HUDEP-2 (cell line): Measurements from ENCODE around the gene SERPINE3.

Experiments
- DNase-seq, 76 experiments: peaks; one replicate each; lab custom pipeline; 2025; ENCODE audit not compliant: unreplicated experiment in 76 of 76; lab: John Stamatoyannopoulos, UW

Gene SERPINE3

DNA sequence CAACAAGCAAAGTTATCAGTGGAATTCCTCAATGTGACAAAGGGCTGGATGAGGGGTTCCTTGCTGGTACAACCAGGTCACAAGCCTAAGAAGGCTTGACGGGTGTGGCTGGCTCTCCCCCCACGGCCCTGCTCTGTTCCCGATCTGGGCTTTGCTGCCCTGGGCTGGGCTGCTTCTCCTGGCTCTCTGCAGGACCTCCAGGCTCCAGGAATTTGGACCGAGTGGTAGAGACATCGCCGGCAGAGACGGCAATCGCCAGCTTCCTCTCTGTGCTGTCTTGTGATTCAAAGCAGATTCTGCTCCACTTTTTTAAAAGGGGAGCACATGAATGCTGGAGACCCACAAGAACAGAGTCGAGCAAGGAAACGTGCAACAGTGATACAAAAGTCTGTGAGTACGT lies at the start of gene SERPINE3:
SERPINE3 (plus strand) TSS at position 338 of the 400 bp plus-strand sequence. CDS start 1,401 bp downstream, outside the sequence.
- DNase-seq: no peak

DNA sequence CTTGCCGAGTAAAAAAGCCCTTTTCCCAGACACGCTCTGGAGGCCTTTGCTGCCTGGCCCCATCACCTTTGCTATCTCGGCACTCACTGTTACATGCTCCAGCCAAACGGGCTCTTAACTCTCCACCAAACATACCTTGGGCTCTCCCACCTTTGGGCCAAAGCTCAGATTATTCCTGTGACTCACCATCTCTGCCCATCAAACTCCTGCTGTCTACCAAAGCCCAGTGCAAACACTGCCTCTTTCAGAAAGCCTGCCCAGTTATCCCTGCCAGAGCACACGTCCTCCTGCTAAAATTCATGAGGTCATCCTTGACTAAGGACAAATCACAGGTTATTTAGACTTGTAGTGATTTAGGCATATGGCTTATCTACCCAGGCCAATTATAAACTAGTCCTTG lies 48.1 kb upstream of the SERPINE3 start:
- DNase-seq: no peak

DNA sequence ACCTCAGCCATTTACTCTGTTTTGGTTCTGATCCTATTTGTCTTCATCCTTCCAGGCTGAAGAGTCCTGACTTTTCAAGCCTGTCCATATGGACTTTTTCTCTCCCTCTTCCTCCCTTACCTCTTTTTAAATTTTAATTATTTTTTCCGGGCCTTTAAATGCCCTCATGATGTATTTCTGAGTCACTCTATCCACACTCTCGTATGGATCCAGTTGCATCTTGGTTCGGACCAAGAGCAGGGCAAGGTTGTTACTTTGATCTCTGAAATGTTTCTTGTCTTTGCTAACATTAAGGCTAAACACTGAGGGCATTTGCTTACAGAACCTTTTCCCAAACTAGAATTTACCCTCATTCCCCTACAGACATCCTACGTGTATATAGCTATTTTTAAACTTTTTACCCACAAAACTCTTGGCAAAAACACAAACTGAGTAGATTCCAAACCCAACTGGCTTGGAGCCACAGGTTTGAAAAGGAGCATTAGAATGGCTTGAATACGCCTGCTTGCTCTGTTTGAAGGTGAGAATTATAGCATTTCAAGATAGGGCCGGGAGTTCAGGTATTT lies 47.4 kb upstream of the SERPINE3 start:
- no peak for DNase-seq

DNA sequence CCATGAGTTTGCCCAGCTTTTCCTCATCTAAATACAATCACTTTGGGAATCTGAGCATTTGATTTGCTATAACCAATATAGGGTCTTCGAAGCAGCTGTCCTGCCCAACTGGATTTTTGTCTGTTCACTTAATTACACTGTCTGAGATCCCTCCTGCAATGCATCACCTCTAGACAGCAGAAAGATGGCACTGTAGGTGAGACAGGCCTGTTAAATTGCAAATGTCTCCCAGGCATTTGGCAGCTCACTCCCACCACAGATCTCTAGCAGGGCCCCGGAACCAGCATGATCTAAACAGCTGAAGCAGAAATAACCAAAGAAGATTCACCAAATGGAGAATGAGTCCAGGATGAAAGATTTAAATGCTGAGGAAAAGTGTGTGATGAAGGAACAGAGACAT lies 41.9 kb upstream of the SERPINE3 start:
- no peak for DNase-seq

DNA sequence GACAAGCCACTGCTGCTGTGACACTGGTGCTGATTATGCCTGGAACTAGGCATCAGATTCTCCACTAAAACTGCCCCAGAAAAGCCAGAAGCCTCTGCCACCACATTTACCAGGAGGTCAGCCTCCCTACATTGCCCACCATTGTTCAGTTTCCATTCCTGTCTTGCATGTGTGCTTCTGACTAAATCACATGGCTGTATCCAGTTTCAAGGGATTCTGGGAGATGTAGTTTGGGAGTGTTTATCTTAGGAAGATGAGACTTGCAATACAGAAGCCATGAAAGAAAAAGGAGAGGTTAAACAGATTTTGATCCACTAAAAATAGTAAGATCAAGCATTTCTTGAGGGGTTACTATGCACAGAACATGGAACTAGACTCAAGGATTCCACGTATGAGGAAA lies 40.7 kb upstream of the SERPINE3 start:
- DNase-seq: no peak

DNA sequence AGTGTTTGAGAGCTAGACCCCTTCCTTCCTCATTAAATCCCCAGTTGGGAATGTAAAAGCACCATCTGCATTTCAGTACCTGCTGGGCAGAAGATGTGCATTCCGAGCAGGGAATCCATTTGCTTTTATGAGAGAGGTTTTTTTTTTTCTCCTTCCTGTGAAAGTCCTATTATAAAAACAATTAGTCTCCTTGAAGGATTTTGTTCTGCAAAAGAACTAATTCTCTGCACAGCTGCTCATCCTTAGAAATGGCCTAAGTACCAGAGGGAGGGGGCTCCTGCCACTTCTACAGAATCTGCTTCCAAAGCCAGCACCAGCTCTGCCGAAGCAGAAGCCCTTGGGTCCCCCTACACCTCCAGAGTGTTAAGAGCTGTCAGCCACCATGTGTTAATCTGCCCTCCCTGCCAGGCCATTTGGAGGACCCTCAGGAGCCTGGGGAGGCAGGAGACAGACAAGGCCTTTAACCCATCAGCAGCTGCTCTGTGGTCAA lies 36.4 kb upstream of the SERPINE3 start:
- DNase-seq: no peak

DNA sequence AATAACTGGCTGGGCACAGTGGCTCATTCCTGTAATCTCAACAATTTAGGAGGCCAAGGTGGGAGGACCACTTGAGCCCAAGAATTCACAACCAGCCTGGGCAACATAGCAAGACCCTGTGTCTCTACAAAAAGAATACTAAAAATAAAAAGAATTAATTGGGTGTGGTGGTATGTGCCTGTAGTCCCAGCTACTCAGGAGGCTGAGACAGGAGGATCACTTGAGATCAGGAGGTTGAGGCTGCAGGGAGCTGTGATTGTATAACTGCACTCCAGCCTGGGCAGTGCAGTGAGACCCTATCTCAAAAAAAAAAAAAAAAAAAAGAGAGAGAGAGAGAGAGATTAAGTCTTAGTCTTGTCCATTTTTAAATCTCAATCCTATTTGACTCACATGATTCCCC lies 35.6 kb upstream of the SERPINE3 start:
- DNase-seq: no peak

DNA sequence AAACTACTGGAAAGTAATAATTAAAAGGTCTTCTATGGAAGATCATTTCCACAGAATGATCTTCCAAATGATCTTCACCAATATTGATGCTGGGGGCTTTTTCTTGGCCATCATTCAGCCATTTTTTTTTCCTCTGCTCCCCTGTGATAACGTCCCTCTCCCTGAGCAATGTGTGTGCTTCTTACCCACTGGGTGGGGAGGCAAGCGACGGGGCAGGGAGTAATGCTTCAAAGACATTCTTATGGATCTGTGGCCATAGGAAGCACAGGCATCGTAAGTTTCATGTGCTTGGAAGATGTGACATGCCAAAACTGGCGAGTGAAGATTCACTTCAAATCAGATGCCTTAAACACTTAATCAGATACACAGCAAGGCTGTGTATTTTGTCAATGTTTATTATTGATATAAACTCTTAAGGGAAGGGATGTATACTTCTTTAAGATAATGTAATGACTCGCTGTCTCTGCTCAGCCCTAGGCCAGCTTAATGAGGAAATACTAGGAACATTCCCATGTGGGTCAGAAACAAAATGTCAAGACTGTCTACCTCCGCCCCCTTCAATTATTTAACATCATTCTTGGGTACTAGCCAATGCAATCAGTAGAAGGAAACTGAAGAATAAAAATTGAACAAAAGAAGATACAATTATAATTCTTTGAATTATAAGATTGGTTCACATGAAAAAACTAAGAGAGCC lies 34.1 kb upstream of the SERPINE3 start:
- DNase-seq: no peak

DNA sequence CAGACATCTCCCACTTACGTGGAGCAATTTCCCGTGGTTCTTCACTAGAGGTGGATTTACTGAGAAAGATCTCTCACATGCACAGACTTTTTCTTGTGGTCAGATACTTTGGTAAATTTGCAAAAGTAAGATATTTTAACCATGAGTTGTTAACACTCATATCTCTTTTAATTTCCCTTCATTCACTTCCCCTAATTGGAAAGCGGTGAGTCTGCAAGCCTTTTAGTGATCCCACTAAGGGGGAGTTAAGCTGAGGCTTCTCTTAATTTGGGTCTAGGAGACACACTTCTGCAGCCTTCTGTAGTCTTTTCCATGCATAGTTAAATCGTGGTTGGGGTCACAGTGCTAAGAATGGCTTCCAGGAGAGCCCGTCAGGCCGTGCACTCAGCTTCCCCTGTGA lies 30.7 kb upstream of the SERPINE3 start:
- no peak for DNase-seq

DNA sequence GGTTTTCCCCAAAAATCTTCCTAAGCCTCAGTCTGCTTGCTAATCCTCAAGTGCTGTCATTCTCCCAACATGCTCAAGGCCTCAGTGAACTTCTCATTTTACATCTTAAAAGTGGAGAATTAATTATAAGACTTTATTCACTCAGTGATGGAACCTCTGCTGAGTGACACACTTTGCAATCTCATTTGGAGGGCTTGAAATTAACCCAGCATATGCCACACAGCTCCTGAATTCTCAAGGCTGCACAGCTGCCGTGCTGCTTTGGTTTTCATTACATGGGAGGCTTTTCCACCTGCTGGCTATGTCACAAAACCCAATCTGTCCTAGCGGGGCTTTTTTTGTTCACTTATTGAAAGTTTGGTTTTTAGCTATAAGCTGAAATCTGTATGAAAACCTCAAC lies 28.3 kb upstream of the SERPINE3 start:
- DNase-seq: no peak

DNA sequence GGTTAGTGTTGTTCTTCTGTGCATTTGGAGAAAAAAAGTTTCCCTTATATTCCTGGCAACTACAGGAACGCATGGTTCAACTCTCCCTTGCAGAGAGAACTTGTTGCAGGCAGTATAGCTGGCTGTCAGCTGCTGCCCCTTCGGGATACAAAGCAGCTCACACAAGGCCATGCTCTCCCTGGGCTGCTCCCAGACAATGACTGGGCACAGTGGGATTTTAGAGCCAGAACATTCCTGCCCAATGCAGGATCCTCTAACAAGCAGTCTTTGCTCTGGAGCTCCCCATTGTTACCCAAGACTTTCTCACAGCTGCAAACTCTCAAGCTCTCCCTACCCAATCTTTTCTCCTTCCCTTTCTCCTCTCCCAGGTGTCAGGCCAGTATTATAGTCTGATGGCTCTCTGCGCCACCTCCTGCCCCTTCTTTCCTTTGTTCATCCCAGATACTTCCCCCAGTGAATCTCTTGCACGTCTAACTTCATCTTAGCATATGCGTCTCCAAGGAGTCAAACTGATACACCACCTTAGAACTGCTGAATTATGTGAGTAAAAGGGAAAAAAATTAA lies 27.5 kb upstream of the SERPINE3 start:
- no peak for DNase-seq

DNA sequence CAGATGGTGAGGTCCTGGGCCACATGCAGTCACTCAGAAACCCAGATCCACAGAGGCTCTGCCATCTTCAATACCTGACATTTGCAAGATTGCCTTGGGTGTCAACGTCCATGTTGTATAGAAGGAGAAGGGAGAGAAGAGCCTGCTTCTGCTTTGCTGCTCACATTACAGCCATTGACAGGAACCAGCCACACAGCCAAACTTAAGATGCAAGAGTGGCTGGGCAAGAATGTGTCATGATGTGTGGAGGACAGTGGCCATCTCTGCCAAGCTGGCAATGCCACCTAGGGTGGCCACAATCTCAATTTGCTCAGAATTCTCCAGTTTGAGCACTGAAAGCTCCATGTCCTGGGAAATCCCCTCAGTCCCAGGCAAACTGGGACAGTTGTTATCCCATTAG lies 25.9 kb upstream of the SERPINE3 start:
- no peak for DNase-seq

DNA sequence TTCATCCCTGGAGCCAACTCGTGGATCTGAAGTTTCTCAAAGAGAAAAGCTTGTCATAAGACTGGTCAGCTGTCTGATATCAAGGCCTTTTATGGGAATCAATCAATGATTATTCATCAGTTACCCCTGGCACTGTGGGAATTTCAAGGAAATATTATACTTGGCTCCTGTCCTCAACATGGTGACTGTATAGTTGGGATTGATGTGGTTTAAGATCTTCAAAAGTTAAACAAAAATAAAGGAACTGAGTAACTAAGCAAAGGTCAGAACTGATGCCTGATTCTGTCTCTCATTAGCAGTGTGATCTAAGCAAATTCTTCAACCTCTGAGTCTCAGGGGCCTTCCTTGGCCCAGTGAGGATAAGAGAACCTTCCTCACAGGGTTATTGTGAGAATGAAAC lies 22.2 kb upstream of the SERPINE3 start:
- no peak for DNase-seq

DNA sequence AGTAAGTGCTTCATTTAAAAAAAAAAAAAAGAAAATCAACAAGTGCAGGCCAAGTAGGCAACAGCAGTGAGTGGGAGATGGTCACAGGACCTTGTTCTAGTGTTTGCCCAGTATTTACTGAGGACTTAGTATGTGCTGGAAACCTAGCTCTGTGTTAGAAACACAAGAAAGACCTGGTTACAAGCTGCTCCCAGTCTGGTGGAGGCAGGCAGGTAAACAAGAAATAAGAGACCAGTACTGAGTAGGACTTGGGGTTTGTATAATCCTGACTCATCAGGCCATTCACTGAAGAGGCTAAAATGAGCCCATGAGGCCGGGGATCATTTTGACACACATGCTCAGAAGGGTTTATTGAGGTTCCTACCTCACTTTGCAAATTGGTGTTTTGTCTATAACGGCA lies 21.5 kb upstream of the SERPINE3 start:
- DNase-seq: no peak

DNA sequence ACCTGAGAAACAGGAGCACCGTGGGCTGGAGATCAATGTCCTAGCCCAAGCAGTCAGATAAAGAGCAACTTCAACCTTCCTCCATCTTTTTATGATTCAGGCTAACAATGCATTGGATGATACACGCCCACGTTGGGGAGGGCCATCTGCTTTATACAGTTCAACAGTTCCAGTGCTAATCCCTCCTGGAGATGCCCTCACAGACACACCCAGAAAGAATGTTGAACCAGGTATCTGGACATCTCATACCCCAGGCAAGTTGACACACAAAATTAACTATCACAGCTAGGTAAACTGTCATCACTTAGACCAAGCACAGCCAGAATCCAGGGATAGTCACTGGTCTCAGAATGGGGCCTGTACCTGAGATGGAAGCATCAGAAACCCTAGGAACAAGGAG lies 20.6 kb upstream of the SERPINE3 start:
- no peak for DNase-seq

DNA sequence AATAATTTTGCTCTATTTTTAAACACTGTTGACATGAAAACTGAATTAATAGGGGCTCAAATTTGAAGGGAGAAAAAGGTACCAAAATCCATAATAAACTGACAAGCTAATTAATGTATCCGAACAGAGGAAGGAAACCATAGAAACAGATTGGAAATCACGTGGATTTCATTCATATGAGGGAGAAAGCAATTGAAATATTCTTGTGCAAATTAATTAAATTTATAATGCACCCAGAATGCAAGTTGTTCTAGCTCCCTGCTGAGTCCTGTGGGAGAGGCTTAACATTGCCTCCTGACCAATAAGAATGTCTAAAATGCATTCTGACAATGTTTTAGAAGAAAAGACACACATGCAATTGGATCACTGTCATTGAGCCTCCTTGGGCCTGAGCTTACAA lies 17.7 kb upstream of the SERPINE3 start:
- no peak for DNase-seq

DNA sequence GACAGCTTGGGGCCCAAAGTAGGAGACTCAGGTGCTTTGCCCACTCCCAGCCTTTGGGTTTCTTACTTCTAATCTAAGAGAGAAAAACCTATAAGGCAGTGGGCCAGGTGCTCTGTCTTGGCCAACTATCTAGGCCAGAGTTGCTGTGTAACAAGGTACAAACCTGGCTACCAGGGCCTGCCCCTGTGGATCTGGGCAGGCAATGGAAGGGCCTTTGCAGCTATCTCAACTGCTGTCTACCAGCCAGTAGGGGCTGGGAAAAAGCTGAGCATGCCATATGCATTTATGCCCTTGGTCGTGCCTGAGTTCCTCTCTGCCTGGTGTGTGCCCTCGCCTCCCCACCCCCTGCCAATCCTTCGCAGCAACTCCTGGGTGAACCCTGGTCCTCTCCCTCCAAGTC lies 16.7 kb upstream of the SERPINE3 start:
- no peak for DNase-seq

DNA sequence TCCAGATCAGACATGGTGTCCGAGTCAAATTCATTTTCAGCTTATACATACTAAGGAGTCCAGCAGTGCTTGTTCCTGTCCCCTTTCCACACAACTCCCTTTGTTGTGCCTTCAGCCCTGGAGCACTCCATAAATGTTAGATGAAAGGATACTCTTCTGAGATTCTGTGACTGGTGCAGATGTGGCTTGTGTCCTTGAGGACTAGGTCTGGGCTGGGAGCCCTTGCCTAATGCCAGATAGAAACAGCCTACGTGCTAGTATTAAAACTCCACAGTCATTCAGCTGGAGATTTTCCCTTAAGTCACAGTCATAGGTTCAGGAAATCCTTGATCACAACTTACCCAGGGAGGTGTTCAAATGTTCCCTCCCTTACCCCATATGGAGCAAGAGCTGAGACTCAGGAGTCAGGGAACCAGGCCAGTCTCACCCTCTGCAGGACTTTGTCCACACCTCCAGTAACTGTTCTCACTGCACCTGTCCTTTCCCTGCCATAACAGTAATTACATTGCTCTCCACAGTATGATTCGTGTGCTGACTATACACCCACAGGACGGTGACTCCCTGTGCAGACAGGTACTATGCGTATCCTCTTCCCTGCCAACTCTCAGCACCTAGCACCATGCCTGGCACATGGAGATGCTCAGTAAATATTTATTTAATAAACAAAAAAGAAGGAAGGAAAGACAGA lies 15.5 kb upstream of the SERPINE3 start:
- DNase-seq: no peak

DNA sequence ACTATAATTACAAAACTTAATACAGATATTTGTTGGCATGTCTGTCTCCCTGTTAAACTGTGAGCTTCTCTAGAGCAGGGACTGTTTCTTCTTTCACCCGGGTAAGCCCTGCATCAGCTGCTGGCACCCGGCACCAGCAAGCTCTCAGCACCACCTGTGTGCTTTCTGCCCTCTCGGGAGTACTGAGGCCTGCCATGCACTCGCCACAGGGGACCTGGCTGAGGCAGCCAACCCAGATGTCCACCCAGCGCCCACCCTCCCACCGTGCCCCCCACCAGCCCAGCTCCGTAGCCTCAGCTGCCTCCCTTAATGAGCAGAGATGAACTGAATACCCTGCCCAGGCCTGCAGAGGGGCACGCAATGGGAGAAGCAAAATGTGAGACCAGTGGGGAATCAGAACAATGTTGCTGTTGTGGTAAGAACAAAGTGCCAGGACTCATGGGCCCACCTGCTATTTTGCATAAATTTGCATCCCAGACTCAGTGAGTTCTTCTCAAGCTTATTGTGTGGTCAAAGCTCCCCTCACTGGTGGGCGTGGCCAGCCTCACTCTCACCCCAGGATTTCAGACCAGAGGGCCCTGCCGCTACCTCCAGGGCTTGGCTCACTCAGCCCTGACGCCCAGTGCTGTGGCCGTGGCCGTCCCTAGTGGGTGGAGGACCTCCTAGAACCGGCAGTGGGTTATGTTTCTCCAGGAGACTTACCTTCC lies 14.6 kb upstream of the SERPINE3 start:
- no peak for DNase-seq

DNA sequence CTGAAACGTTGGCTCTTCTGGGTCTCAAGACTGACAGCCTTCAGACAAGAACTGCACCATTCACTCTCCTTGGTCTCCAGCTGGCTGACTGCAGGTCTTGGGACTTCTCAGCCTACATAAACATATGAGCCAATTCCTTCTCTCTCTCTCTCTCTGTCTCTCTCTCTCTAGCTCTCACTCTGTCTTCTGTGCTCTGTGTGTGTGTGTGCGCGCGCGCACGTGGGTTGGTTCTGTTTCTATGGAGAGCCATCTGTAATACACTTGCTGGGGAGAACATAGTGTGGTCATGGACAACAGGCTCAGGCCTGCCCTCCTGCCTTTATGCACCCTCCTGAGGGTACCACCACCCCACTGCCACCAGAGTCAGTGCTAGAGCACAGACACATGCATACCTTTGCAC lies 13.7 kb upstream of the SERPINE3 start:
- no peak for DNase-seq

DNA sequence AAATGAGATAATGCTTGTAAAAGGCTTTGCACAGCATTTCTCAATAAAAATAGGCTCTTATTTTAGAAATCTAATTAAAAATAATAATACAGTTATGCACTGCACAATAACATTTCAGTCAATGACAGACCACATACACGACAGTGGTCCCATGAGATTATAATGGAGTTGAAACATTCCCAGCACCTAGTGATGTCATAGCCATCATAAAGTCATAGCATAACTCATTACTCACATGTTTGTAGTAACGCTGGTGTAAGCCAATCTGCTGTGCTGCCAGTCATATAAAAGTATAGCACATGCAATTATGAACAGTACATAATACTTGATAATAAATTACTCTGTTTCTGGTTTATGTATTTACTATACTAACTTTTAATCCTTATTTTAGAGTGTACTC lies 12.7 kb upstream of the SERPINE3 start:
- DNase-seq: no peak
